Measurements from ENCODE around the gene PKN1. TPM values are rescaled to one million over a fixed set of nuclear protein-coding genes. Genes with fewer than 3 reads are reported as not detected.

PKN1 gene
- total and polyA plus RNA-seq, 9 of the 15 experiments (the other 6 are each of a cell fraction or from before 2014, with no cell fraction given): 0.30 to 228 (median 77.5) TPM

DNA sequence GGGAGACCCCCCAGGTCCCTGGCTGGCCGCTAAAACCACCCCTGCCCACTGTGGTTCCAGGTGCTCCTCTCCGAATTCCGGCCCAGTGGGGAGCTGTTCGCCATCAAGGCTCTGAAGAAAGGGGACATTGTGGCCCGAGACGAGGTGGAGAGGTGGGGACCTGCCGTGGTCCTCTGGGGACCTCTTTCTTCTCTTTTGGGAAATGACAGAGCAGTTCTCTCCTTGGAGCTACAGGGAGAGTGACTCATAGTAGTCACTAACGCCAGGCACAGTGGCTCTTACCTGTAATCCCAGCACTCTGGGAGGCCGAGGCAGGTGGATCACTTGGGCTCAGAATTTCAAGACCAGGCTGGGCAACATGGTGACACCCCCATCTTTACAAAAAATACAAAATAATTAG lies 34.7 kb downstream of the PKN1 start (continued):
- TF ChIP-seq, protein P1, sequence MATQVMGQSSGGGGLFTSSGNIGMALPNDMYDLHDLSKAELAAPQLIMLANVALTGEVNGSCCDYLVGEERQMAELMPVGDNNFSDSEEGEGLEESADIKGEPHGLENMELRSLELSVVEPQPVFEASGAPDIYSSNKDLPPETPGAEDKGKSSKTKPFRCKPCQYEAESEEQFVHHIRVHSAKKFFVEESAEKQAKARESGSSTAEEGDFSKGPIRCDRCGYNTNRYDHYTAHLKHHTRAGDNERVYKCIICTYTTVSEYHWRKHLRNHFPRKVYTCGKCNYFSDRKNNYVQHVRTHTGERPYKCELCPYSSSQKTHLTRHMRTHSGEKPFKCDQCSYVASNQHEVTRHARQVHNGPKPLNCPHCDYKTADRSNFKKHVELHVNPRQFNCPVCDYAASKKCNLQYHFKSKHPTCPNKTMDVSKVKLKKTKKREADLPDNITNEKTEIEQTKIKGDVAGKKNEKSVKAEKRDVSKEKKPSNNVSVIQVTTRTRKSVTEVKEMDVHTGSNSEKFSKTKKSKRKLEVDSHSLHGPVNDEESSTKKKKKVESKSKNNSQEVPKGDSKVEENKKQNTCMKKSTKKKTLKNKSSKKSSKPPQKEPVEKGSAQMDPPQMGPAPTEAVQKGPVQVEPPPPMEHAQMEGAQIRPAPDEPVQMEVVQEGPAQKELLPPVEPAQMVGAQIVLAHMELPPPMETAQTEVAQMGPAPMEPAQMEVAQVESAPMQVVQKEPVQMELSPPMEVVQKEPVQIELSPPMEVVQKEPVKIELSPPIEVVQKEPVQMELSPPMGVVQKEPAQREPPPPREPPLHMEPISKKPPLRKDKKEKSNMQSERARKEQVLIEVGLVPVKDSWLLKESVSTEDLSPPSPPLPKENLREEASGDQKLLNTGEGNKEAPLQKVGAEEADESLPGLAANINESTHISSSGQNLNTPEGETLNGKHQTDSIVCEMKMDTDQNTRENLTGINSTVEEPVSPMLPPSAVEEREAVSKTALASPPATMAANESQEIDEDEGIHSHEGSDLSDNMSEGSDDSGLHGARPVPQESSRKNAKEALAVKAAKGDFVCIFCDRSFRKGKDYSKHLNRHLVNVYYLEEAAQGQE (IDR thresholded peaks at IDR 0.05; ENCODE audit: borderline replicate concordance): peak; percentile 57; the same call in 1 of the 2 replicates
- TF ChIP-seq, protein P1 (CRISPR knock-in tag; IDR thresholded peaks at IDR 0.05; ENCODE audit: low read depth): no peak
- TF ChIP-seq, protein P2, sequence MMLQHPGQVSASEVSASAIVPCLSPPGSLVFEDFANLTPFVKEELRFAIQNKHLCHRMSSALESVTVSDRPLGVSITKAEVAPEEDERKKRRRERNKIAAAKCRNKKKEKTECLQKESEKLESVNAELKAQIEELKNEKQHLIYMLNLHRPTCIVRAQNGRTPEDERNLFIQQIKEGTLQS (IDR thresholded peaks at IDR 0.05): peak; percentile 72
- TF ChIP-seq, protein P2 (CRISPR knock-in tag; conservative IDR thresholded peaks at IDR 0.05): no peak
- peak; percentile 68 for TF ChIP-seq JUND (IDR thresholded peaks at IDR 0.05; ENCODE audit: borderline replicate concordance, low read depth, low read length)
- 0 out of 3 replicates have a peak, but pooled peaks have one; percentile 34 for TF ChIP-seq JUND (tag; IDR thresholded peaks at IDR 0.05; ENCODE audit: borderline replicate concordance, low read depth, low read length)
- TF ChIP-seq, protein P3, sequence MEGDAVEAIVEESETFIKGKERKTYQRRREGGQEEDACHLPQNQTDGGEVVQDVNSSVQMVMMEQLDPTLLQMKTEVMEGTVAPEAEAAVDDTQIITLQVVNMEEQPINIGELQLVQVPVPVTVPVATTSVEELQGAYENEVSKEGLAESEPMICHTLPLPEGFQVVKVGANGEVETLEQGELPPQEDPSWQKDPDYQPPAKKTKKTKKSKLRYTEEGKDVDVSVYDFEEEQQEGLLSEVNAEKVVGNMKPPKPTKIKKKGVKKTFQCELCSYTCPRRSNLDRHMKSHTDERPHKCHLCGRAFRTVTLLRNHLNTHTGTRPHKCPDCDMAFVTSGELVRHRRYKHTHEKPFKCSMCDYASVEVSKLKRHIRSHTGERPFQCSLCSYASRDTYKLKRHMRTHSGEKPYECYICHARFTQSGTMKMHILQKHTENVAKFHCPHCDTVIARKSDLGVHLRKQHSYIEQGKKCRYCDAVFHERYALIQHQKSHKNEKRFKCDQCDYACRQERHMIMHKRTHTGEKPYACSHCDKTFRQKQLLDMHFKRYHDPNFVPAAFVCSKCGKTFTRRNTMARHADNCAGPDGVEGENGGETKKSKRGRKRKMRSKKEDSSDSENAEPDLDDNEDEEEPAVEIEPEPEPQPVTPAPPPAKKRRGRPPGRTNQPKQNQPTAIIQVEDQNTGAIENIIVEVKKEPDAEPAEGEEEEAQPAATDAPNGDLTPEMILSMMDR (IDR thresholded peaks at IDR 0.05 in 2 of 3, conservative IDR thresholded peaks at IDR 0.05 in 1 of 3; ENCODE audit: insufficient read depth in 2 of 3, low read depth in 1 of 3, low read length in 3 of 3): peak; percentile 67 to 75 (median 68)
- peak; percentile 31; the same call in 1 of the 2 replicates for TF ChIP-seq RB1 (IDR thresholded peaks at IDR 0.05; ENCODE audit: low read depth)
- TF ChIP-seq, protein P4, sequence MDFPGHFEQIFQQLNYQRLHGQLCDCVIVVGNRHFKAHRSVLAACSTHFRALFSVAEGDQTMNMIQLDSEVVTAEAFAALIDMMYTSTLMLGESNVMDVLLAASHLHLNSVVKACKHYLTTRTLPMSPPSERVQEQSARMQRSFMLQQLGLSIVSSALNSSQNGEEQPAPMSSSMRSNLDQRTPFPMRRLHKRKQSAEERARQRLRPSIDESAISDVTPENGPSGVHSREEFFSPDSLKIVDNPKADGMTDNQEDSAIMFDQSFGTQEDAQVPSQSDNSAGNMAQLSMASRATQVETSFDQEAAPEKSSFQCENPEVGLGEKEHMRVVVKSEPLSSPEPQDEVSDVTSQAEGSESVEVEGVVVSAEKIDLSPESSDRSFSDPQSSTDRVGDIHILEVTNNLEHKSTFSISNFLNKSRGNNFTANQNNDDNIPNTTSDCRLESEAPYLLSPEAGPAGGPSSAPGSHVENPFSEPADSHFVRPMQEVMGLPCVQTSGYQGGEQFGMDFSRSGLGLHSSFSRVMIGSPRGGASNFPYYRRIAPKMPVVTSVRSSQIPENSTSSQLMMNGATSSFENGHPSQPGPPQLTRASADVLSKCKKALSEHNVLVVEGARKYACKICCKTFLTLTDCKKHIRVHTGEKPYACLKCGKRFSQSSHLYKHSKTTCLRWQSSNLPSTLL (IDR thresholded peaks at IDR 0.05): no peak
- TF ChIP-seq STAG1 (CRISPR knock-in tag; IDR thresholded peaks at IDR 0.05; ENCODE audit: borderline replicate concordance): peak; percentile 40; the same call in 1 of the 2 replicates
- peak; percentile 33 to 59; a peak in 3 of 4 replicates for TF ChIP-seq RAD21 (CRISPR knock-in tag; conservative IDR thresholded peaks at IDR 0.05 in 1 of 2, IDR thresholded peaks at IDR 0.05 in 1 of 2)
- TF ChIP-seq, protein P5, sequence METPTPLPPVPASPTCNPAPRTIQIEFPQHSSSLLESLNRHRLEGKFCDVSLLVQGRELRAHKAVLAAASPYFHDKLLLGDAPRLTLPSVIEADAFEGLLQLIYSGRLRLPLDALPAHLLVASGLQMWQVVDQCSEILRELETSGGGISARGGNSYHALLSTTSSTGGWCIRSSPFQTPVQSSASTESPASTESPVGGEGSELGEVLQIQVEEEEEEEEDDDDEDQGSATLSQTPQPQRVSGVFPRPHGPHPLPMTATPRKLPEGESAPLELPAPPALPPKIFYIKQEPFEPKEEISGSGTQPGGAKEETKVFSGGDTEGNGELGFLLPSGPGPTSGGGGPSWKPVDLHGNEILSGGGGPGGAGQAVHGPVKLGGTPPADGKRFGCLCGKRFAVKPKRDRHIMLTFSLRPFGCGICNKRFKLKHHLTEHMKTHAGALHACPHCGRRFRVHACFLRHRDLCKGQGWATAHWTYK (CRISPR knock-in tag; IDR thresholded peaks at IDR 0.05): no peak
- TF ChIP-seq KDM1A (IDR thresholded peaks at IDR 0.05): no peak
